Measurements from ENCODE around the gene GSG1L2. TPM values are rescaled to one million over a fixed set of nuclear protein-coding genes. Genes with fewer than 3 reads are reported as not detected.
"Not testable (repeated sequence)": the region's sequence is repeated elsewhere in the genome, so short reads cannot be mapped to it uniquely, and the experiment has no call there.

Gene GSG1L2
- polyA plus RNA-seq, 1 donor (not counting 4 experiments of a cell fraction or from before 2014, with no cell fraction given), result not detected

DNA sequence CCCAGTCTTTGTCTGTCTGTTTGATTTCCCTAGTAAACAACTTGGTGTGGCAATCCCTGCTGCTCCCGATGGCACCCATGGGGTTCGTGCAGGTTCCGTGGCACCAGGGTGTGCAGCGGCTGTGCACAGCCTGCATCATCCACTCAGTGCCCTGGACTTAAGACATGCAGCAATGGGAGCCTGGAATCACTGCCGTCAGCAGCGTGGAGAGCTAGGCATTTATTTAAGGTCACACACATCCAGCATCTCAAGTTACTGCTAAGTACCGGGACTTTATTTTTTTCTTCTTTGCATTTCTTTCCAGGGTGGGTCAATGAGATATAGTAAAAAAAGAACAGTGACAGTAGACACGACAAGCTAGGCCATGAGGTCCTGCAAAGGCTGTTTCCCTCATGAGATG lies 33.3 kb downstream of the GSG1L2 start:
- TF ChIP-seq, protein P1, sequence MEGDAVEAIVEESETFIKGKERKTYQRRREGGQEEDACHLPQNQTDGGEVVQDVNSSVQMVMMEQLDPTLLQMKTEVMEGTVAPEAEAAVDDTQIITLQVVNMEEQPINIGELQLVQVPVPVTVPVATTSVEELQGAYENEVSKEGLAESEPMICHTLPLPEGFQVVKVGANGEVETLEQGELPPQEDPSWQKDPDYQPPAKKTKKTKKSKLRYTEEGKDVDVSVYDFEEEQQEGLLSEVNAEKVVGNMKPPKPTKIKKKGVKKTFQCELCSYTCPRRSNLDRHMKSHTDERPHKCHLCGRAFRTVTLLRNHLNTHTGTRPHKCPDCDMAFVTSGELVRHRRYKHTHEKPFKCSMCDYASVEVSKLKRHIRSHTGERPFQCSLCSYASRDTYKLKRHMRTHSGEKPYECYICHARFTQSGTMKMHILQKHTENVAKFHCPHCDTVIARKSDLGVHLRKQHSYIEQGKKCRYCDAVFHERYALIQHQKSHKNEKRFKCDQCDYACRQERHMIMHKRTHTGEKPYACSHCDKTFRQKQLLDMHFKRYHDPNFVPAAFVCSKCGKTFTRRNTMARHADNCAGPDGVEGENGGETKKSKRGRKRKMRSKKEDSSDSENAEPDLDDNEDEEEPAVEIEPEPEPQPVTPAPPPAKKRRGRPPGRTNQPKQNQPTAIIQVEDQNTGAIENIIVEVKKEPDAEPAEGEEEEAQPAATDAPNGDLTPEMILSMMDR (optimal IDR thresholded peaks at IDR 0.05 in 1 of 3, IDR thresholded peaks at IDR 0.05 in 1 of 3, conservative IDR thresholded peaks at IDR 0.05 in 1 of 3; ENCODE audit: extremely low read depth in 1 of 3, insufficient read depth in 2 of 3, low read length in 3 of 3), result no peak
- no peak for TF ChIP-seq EZH2 (IDR thresholded peaks at IDR 0.05; ENCODE audit: low read length)
- dilution Hi-C loops (cut with MboI; ENCODE audit: extremely low pct_ligation_motif_present, low sequenced_read_pairs), result no loop called here
- Histone ChIP-seq H4K20me1 (ENCODE audit: control insufficient read depth, extremely low read depth, insufficient read depth, low read length) (no peaks in the 10 kb centered on the region), H3K9me3 (ENCODE audit: control insufficient read depth, low read depth, low read length) (no peaks in the 10 kb centered on the region), H3K4me1 (ENCODE audit: control insufficient read depth, extremely low read depth, insufficient read depth, low read length) (no peaks in the 10 kb centered on the region), H3K9me1 (ENCODE audit: control insufficient read depth, extremely low read depth, insufficient read depth, low read length) (no peaks in the 10 kb centered on the region), H3K27me3 (ENCODE audit: control insufficient read depth, extremely low read depth, insufficient read depth, low read length) (no peaks in the 10 kb centered on the region), H3K36me3 (ENCODE audit: control insufficient read depth in 2 of 2, extremely low read depth in 1 of 2, insufficient read depth in 2 of 2, low read length in 2 of 2) (no peaks in the 10 kb centered on the region), H3K27ac (ENCODE audit: control insufficient read depth, insufficient read depth, low read length) (no peak overlapping the region), H3K9ac (ENCODE audit: control insufficient read depth, extremely low read depth, insufficient read depth, low read length) (no peak overlapping the region), H3K4me2 (ENCODE audit: control insufficient read depth, extremely low read depth, insufficient read depth, low read depth, low read length) (no peak overlapping the region), H3K79me2 (ENCODE audit: control insufficient read depth, insufficient read depth, low read length) (no peaks in the 10 kb centered on the region), H3K4me3 (ENCODE audit: control insufficient read depth in 2 of 3, extremely low read depth in 1 of 3, insufficient read depth in 2 of 3, low read depth in 1 of 3, low read length in 3 of 3) (no peak overlapping the region), H2AFZ (ENCODE audit: control insufficient read depth, low read length) (no peak overlapping the region)
- FAIRE-seq, result no peak
- DNase-seq (ENCODE audit: low read depth, low spot score), result no peak

DNA sequence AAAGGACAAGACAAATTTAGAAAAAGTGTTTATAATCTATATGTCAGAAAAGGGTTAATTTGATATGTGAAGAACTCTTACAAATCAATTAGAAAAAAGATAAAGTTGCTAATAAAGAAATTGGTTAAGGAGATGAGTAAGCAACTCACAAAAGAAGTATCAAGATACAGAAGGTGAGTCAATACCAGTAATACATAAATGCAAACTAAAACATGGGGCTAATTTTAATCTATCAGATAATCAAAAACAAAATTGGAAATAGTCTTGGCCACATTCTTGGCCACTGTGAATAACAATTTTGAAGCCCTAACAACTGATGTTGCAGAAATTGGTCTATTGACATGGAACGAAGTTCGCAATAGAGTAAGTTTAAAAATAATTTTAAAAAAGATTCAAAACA lies 37.3 kb downstream of the GSG1L2 start:
- Histone ChIP-seq H3K4me2 (ENCODE audit: control insufficient read depth, extremely low read depth, insufficient read depth, low read depth, low read length) (no peak overlapping the region), H4K20me1 (ENCODE audit: control insufficient read depth, extremely low read depth, insufficient read depth, low read length) (no peaks in the 10 kb centered on the region), H3K27me3 (ENCODE audit: control insufficient read depth, extremely low read depth, insufficient read depth, low read length) (no peaks in the 10 kb centered on the region), H3K79me2 (ENCODE audit: control insufficient read depth, insufficient read depth, low read length) (no peaks in the 10 kb centered on the region), H3K27ac (ENCODE audit: control insufficient read depth, insufficient read depth, low read length) (no peak overlapping the region), H2AFZ (ENCODE audit: control insufficient read depth, low read length) (no peak overlapping the region), H3K9ac (ENCODE audit: control insufficient read depth, extremely low read depth, insufficient read depth, low read length) (no peak overlapping the region), H3K4me3 (ENCODE audit: control insufficient read depth in 2 of 3, extremely low read depth in 1 of 3, insufficient read depth in 2 of 3, low read depth in 1 of 3, low read length in 3 of 3) (no peak overlapping the region), H3K9me3 (ENCODE audit: control insufficient read depth, low read depth, low read length) (no peaks in the 10 kb centered on the region), H3K36me3 (ENCODE audit: control insufficient read depth in 2 of 2, extremely low read depth in 1 of 2, insufficient read depth in 2 of 2, low read length in 2 of 2) (no peaks in the 10 kb centered on the region), H3K4me1 (ENCODE audit: control insufficient read depth, extremely low read depth, insufficient read depth, low read length) (no peaks in the 10 kb centered on the region), H3K9me1 (ENCODE audit: control insufficient read depth, extremely low read depth, insufficient read depth, low read length) (no peaks in the 10 kb centered on the region)
- FAIRE-seq, result no peak
- no peak for TF ChIP-seq EZH2 (IDR thresholded peaks at IDR 0.05; ENCODE audit: low read length)
- TF ChIP-seq, protein P1 (optimal IDR thresholded peaks at IDR 0.05 in 1 of 3, IDR thresholded peaks at IDR 0.05 in 1 of 3, conservative IDR thresholded peaks at IDR 0.05 in 1 of 3; ENCODE audit: extremely low read depth in 1 of 3, insufficient read depth in 2 of 3, low read length in 3 of 3), result no peak
- dilution Hi-C loops (cut with MboI; ENCODE audit: extremely low pct_ligation_motif_present, low sequenced_read_pairs), result no loop called here
- no peak for DNase-seq (ENCODE audit: low read depth, low spot score)

DNA sequence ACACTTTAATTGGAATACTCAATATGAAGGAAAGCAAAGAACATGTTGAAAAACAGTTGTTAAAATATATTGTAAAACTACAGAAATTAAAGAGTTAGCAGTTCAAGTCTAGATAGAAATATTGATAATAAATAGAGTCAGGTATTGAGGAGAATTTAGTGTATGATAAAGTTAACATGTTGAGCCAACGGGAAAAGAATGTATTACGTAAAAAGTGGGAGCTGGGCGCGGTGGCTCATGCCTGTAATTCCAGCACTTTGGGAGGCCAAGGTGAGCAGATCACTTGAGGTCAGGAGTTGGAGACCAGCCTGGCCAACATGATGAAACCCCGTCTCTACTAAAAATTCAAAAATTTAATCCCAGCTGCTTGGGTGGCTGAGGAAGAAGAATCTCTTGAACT lies 38.4 kb downstream of the GSG1L2 start:
- not testable (repeated sequence) for H4K20me1 ChIP-seq (ENCODE audit: control insufficient read depth, extremely low read depth, insufficient read depth, low read length); DNase-seq (ENCODE audit: low read depth, low spot score)

More for the DNA sequence above, 38.4 kb downstream of the GSG1L2 start:
- H3K4me3 ChIP-seq (ENCODE audit: control insufficient read depth in 2 of 3, extremely low read depth in 1 of 3, insufficient read depth in 2 of 3, low read depth in 1 of 3, low read length in 3 of 3); H3K27ac ChIP-seq (ENCODE audit: control insufficient read depth, insufficient read depth, low read length); H3K9me3 ChIP-seq (ENCODE audit: control insufficient read depth, low read depth, low read length); H3K9me1 ChIP-seq (ENCODE audit: control insufficient read depth, extremely low read depth, insufficient read depth, low read length); H3K27me3 ChIP-seq (ENCODE audit: control insufficient read depth, extremely low read depth, insufficient read depth, low read length); H3K79me2 ChIP-seq (ENCODE audit: control insufficient read depth, insufficient read depth, low read length); H3K4me2 ChIP-seq (ENCODE audit: control insufficient read depth, extremely low read depth, insufficient read depth, low read depth, low read length); FAIRE-seq; H3K36me3 ChIP-seq (ENCODE audit: control insufficient read depth in 2 of 2, extremely low read depth in 1 of 2, insufficient read depth in 2 of 2, low read length in 2 of 2); H3K9ac ChIP-seq (ENCODE audit: control insufficient read depth, extremely low read depth, insufficient read depth, low read length); dilution Hi-C loops (cut with MboI; ENCODE audit: extremely low pct_ligation_motif_present, low sequenced_read_pairs); H3K4me1 ChIP-seq (ENCODE audit: control insufficient read depth, extremely low read depth, insufficient read depth, low read length); H2AFZ ChIP-seq (ENCODE audit: control insufficient read depth, low read length): not testable (repeated sequence)

Measured in keratinocyte (primary cell).